Osteoblast (primary cell): ENCODE results near the gene NCKAP5. TPM values are rescaled to one million over a fixed set of nuclear protein-coding genes. Genes with fewer than 3 reads are reported as not detected.

Experiments used
- DNase-seq: peaks from one replicate; pipeline ENCODE4 v3.0.0; 2011; ENCODE audit warnings: low spot score, mixed read lengths; ENCODE audit not compliant: insufficient read length; ENCODE audit errors: missing footprints
- H2AFZ ChIP-seq: 2 replicates; pipeline ENCODE4 v1.6.0; 2011; ENCODE audit warnings: mild to moderate bottlenecking, low read length
- H3K27ac ChIP-seq: 2 replicates; pipeline ENCODE4 v1.5.1; 2011; ENCODE audit warnings: mild to moderate bottlenecking, low read depth, low read length, moderate library complexity
- H3K27me3 ChIP-seq: 2 replicates; pipeline ENCODE4 v1.6.0; 2012; ENCODE audit warnings: mild to moderate bottlenecking, control low read depth, inconsistent platforms, low read length, moderate library complexity; ENCODE audit not compliant: insufficient read depth
- H3K36me3 ChIP-seq: 2 replicates; pipeline ENCODE4 v1.5.1; 2011; ENCODE audit warnings: mild to moderate bottlenecking, low read length, control low read depth, moderate library complexity; ENCODE audit not compliant: insufficient read depth
- H3K4me1 ChIP-seq: 2 replicates; pipeline ENCODE4 v1.5.1; 2011; ENCODE audit warnings: mild to moderate bottlenecking, low read length, control low read depth, moderate library complexity; ENCODE audit not compliant: insufficient read depth
- H3K4me2 ChIP-seq: 2 replicates; pipeline ENCODE4 v1.6.0; 2011; ENCODE audit warnings: mild to moderate bottlenecking, low read length; ENCODE audit not compliant: insufficient read depth
- H3K4me3 ChIP-seq: fragments of 200-600 bp; sonication (generic); 3 replicates; pipeline ENCODE4 v1.5.1; 2012; ENCODE audit warnings: mild to moderate bottlenecking, low read length, inconsistent platforms; ENCODE audit not compliant: insufficient read depth
- H3K79me2 ChIP-seq: 2 replicates; pipeline ENCODE4 v1.6.0; 2012; ENCODE audit warnings: mild to moderate bottlenecking, low read length, control low read depth, inconsistent platforms; ENCODE audit not compliant: insufficient read depth
- H3K9me3 ChIP-seq: 2 replicates; pipeline ENCODE4 v1.5.1; 2011; ENCODE audit warnings: low read depth, low read length, control low read depth
- H4K20me1 ChIP-seq: 2 replicates; pipeline ENCODE4 v1.6.0; 2012; ENCODE audit warnings: mild to moderate bottlenecking, low read length, control low read depth; ENCODE audit not compliant: insufficient read depth
- CTCF ChIP-seq: IDR thresholded peaks from 2 replicates; pipeline ENCODE4 v1.5.1; 2011; ENCODE audit warnings: mild to moderate bottlenecking, low read depth, low read length, moderate library complexity; ENCODE audit errors: extremely low read depth
- total RNA-seq: library from RNA; depleted of rRNA; stranded (reverse); fragments of >200 nt; gene quantifications from 2 replicates; pipeline ENCODE4 v1.2.3, GENCODE V29; 2012

NCKAP5 gene
- total RNA-seq, 1 donor: 1.8 TPM

GRCh38 chr2:132845339-132845738, 722.9 kb downstream of the NCKAP5 start:
- H3K4me3 ChIP-seq: no peak overlapping the region
- H3K4me1 ChIP-seq: peaks cover 8% of the 10 kb centered on the region
- H3K27me3 ChIP-seq: peaks cover 2% of the 10 kb centered on the region
- H4K20me1 ChIP-seq: no peaks in the 10 kb centered on the region
- H3K4me2 ChIP-seq: no peak overlapping the region
- no peak overlapping the region for H2AFZ ChIP-seq
- no peaks in the 10 kb centered on the region for H3K36me3 ChIP-seq
- no peak for DNase-seq
- no peak overlapping the region for H3K27ac ChIP-seq
- no peaks in the 10 kb centered on the region for H3K79me2 ChIP-seq
- no peaks in the 10 kb centered on the region for H3K9me3 ChIP-seq
- no peak for TF ChIP-seq CTCF

GRCh38 chr2:132844585-132844984, 723.7 kb downstream of the NCKAP5 start:
- no peaks in the 10 kb centered on the region for H4K20me1 ChIP-seq
- TF ChIP-seq CTCF: no peak
- peaks cover 7% of the 10 kb centered on the region for H3K4me1 ChIP-seq
- no peak for DNase-seq
- no peak overlapping the region for H3K4me3 ChIP-seq
- no peaks in the 10 kb centered on the region for H3K9me3 ChIP-seq
- no peaks in the 10 kb centered on the region for H3K79me2 ChIP-seq
- no peaks in the 10 kb centered on the region for H3K36me3 ChIP-seq
- H3K4me2 ChIP-seq: no peak overlapping the region
- no peak overlapping the region for H3K27ac ChIP-seq
- H2AFZ ChIP-seq: no peak overlapping the region
- peaks cover 2% of the 10 kb centered on the region for H3K27me3 ChIP-seq

GRCh38 chr2:132837769-132838168, 730.5 kb downstream of the NCKAP5 start:
- Histone ChIP-seq H2AFZ (no peak overlapping the region), H3K36me3 (no peaks in the 10 kb centered on the region), H3K27me3 (no peaks in the 10 kb centered on the region), H3K4me2 (no peak overlapping the region), H3K4me3 (no peak overlapping the region), H4K20me1 (no peaks in the 10 kb centered on the region), H3K79me2 (no peaks in the 10 kb centered on the region), H3K27ac (no peak overlapping the region), H3K4me1 (no peaks in the 10 kb centered on the region), H3K9me3 (no peaks in the 10 kb centered on the region)
- DNase-seq: peak; percentile 8
- TF ChIP-seq CTCF: no peak

- H3K4me3 ChIP-seq: no peak overlapping the region
- H3K36me3 ChIP-seq: no peaks in the 10 kb centered on the region
- H3K4me1 ChIP-seq: no peaks in the 10 kb centered on the region
- no peak overlapping the region for H3K27ac ChIP-seq
- no peak for TF ChIP-seq CTCF
- no peaks in the 10 kb centered on the region for H4K20me1 ChIP-seq
- no peak overlapping the region for H2AFZ ChIP-seq
- no peak for DNase-seq
- H3K79me2 ChIP-seq: no peaks in the 10 kb centered on the region
- H3K9me3 ChIP-seq: no peaks in the 10 kb centered on the region
- H3K4me2 ChIP-seq: no peak overlapping the region
- H3K27me3 ChIP-seq: no peaks in the 10 kb centered on the region
These were observed 737.9 kb downstream of the NCKAP5 start for GRCh38 chr2:132830321-132830827.
